SK-N-SH (cell line): ENCODE data around the gene MEAK7. TPM values are rescaled to one million over a fixed set of nuclear protein-coding genes. Genes with fewer than 3 reads are reported as not detected.

ENCODE experiments used
- CTCF ChIA-PET: fragments of 300-600, 350-600 bp; formaldehyde crosslinking; extraction: SDS; loops from one replicate; lab custom pipeline; 2021; lab: Yijun Ruan, JAX
- POLR2A ChIA-PET: fragments of 350-600 bp; sonication (Branson Sonifier 250); formaldehyde crosslinking; extraction: SDS; loops from one replicate; lab custom pipeline; 2020; ENCODE audit warnings: antibody characterized with exemption, inconsistent platforms; lab: Yijun Ruan, JAX
- DNase-seq: peaks from one replicate; pipeline ENCODE4 v3.0.0; 2012
- H2AFZ ChIP-seq: fragments of 200-600 bp; sonication (generic); 2 replicates; pipeline ENCODE4 v1.8.1; 2016; ENCODE audit warnings: antibody characterized with exemption, mild to moderate bottlenecking, low read depth
- H3F3A ChIP-seq: fragments of 200-600 bp; sonication (generic); replicated peaks from 2 replicates; pipeline ENCODE3; 2016; ENCODE audit warnings: antibody characterized with exemption, mild to moderate bottlenecking; ENCODE audit not compliant: insufficient read depth
- H3K27ac ChIP-seq, 2 experiments: fragments of 200-500 bp in 1 of 2; fragments of 200-600 bp in 1 of 2; sonication (Bioruptor generic) in 1 of 2; sonication (generic), shearing (Covaris generic) in 1 of 2; 2 replicates each; pipeline versions ENCODE4 v1.5.1 to v1.6.1; 2014 to 2016; ENCODE audit warnings: low read depth in 2 of 2, inconsistent platforms in 1 of 2, low read length in 1 of 2, mild to moderate bottlenecking in 1 of 2, mixed read lengths in 1 of 2
- H3K27me3 ChIP-seq: fragments of 200-600 bp; sonication (generic), shearing (Covaris generic); 2 replicates; pipeline ENCODE4 v1.6.1; 2016; ENCODE audit warnings: mixed run types; ENCODE audit not compliant: insufficient read depth
- H3K36me3 ChIP-seq, 2 experiments: fragments of 200-500 bp in 1 of 2; fragments of 200-600 bp in 1 of 2; sonication (Bioruptor generic) in 1 of 2; sonication (generic) in 1 of 2; replicated peaks in 1 of 2; 2 replicates each; pipeline versions ENCODE3 to v1.5.1; 2014 to 2016; ENCODE audit warnings: low read length in 1 of 2, mild to moderate bottlenecking in 1 of 2; ENCODE audit not compliant: insufficient read depth in 2 of 2, control insufficient read depth in 1 of 2
- H3K4me1 ChIP-seq, 2 experiments: fragments of 200-500 bp in 1 of 2; fragments of 200-600 bp in 1 of 2; sonication (Bioruptor generic) in 1 of 2; sonication (generic), shearing (Covaris generic) in 1 of 2; 2 replicates each; pipeline versions ENCODE4 v1.5.1 to v1.6.1; 2014 to 2016; ENCODE audit warnings: low read depth in 1 of 2, low read length in 1 of 2, mixed run types in 1 of 2; ENCODE audit not compliant: insufficient read depth in 2 of 2, control insufficient read depth in 1 of 2
- H3K4me2 ChIP-seq: fragments of 200-600 bp; sonication (generic), shearing (Covaris generic); 2 replicates; pipeline ENCODE4 v1.6.1; 2017; ENCODE audit warnings: mixed run types
- H3K4me3 ChIP-seq, 2 experiments: fragments of 200-500 bp in 1 of 2; fragments of 200-600 bp in 1 of 2; sonication (Bioruptor generic) in 1 of 2; sonication (generic), shearing (Covaris generic) in 1 of 2; 2 replicates each; pipeline versions ENCODE4 v1.5.1 to v1.8.1; 2014 to 2016; ENCODE audit warnings: low read depth in 2 of 2, inconsistent platforms in 1 of 2, low read length in 1 of 2, mild to moderate bottlenecking in 1 of 2, mixed read lengths in 1 of 2, moderate library complexity in 1 of 2
- H3K79me2 ChIP-seq: fragments of 200-600 bp; sonication (generic); 2 replicates; pipeline ENCODE4 v1.8.1; 2017; ENCODE audit warnings: mild to moderate bottlenecking; ENCODE audit not compliant: insufficient read depth
- H3K9ac ChIP-seq: fragments of 200-600 bp; sonication (generic); 2 replicates; pipeline ENCODE4 v1.6.1; 2017; ENCODE audit warnings: mixed run types
- H3K9me2 ChIP-seq: fragments of 200-600 bp; sonication (generic); 2 replicates; pipeline ENCODE4 v1.6.1; 2017; ENCODE audit warnings: mixed run types
- H3K9me3 ChIP-seq: fragments of 200-600 bp; sonication (generic); 2 replicates; pipeline ENCODE4 v1.6.1; 2017; ENCODE audit warnings: mixed run types, mild to moderate bottlenecking, moderate library complexity
- H4K20me1 ChIP-seq: fragments of 200-600 bp; sonication (generic); 2 replicates; pipeline ENCODE4 v1.6.1; 2017; ENCODE audit warnings: mild to moderate bottlenecking, mixed run types; ENCODE audit not compliant: insufficient read depth
- CHD2 ChIP-seq: fragments of 150-350 bp; IDR thresholded peaks from 2 replicates; pipeline ENCODE4 v1.6.1; 2018; ENCODE audit warnings: low read length; ENCODE audit not compliant: partially characterized antibody
- EP300 ChIP-seq, 2 experiments: IDR thresholded peaks; 2 replicates each; pipeline versions ENCODE4 v1.4.0 to v1.6.1; 2012; ENCODE audit warnings: borderline replicate concordance in 1 of 2, low read depth in 1 of 2, low read length in 1 of 2
- EZH2phosphoT487 ChIP-seq: fragments of 200-600 bp; sonication (generic); IDR thresholded peaks from 2 replicates; pipeline ENCODE4 v1.6.1; 2017; ENCODE audit warnings: low read depth, mixed run types, mild to moderate bottlenecking, antibody characterized with exemption, moderate library complexity, borderline replicate concordance
- FOSL2 ChIP-seq: IDR thresholded peaks from 2 replicates; pipeline ENCODE4 v1.4.0; 2012; ENCODE audit warnings: low read depth, mild to moderate bottlenecking, moderate library complexity, borderline replicate concordance
- FOXJ3 ChIP-seq: sonication (generic); formaldehyde crosslinking; IDR thresholded peaks from 2 replicates; pipeline ENCODE4 v1.5.1; 2020; ENCODE audit warnings: mild to moderate bottlenecking, missing genetic modification reagents
- GABPA ChIP-seq: IDR thresholded peaks from 2 replicates; pipeline ENCODE4 v1.4.0; 2012; ENCODE audit warnings: low read depth, mild to moderate bottlenecking
- JUND ChIP-seq: IDR thresholded peaks from 2 replicates; pipeline ENCODE4 v1.4.0; 2012
- MEF2A ChIP-seq: IDR thresholded peaks from 2 replicates; pipeline ENCODE4 v1.4.0; 2012; ENCODE audit warnings: low read depth, borderline replicate concordance
- NFIC ChIP-seq: IDR thresholded peaks from 2 replicates; pipeline ENCODE4 v1.4.0; 2012; ENCODE audit warnings: borderline replicate concordance
- NRF1 ChIP-seq: IDR thresholded peaks from 2 replicates; pipeline ENCODE4 v1.6.1; 2012; ENCODE audit warnings: low read depth, mild to moderate bottlenecking, low read length
- PBX3 ChIP-seq: IDR thresholded peaks from 2 replicates; pipeline ENCODE4; 2012
- RCOR1 ChIP-seq: fragments of 150-350 bp; IDR thresholded peaks from 2 replicates; pipeline ENCODE4 v1.6.1; 2017; ENCODE audit warnings: antibody characterized with exemption, low read length
- RFX5 ChIP-seq: IDR thresholded peaks from 2 replicates; pipeline ENCODE4 v1.6.1; 2012; ENCODE audit warnings: mild to moderate bottlenecking, improper control_type of control experiment, low read length
- RXRA ChIP-seq: IDR thresholded peaks from 2 replicates; pipeline ENCODE4 v1.4.0; 2012; ENCODE audit warnings: low read depth, mild to moderate bottlenecking, borderline replicate concordance
- SIN3A ChIP-seq: IDR thresholded peaks from 2 replicates; pipeline ENCODE4 v1.6.1; 2012; ENCODE audit warnings: low read depth, mild to moderate bottlenecking, low read length, moderate library complexity, borderline replicate concordance
- SMC3 ChIP-seq: IDR thresholded peaks from 2 replicates; pipeline ENCODE4 v1.6.1; 2012; ENCODE audit warnings: low read depth, low read length, improper control_type of control experiment
- TAF1 ChIP-seq: IDR thresholded peaks from 2 replicates; pipeline ENCODE4 v1.6.1; 2012; ENCODE audit warnings: low read depth, mild to moderate bottlenecking, low read length, moderate library complexity, borderline replicate concordance
- TCF12 ChIP-seq: IDR thresholded peaks from 2 replicates; pipeline ENCODE4 v1.4.0; 2012
- TEAD4 ChIP-seq: IDR thresholded peaks from 2 replicates; pipeline ENCODE4 v1.4.0; 2012; ENCODE audit warnings: mild to moderate bottlenecking, borderline replicate concordance; ENCODE audit not compliant: insufficient read depth
- USF2 ChIP-seq: fragments of 150-350 bp; IDR thresholded peaks from 2 replicates; pipeline ENCODE4 v1.6.1; 2017; ENCODE audit warnings: antibody characterized with exemption, low read length, low read depth, borderline replicate concordance
- YY1 ChIP-seq: IDR thresholded peaks from 2 replicates; pipeline ENCODE4 v1.4.0; 2012; ENCODE audit warnings: low read depth, mild to moderate bottlenecking
- WGBS: methylation state at CpG from one replicate; pipeline ENCODE4 v1.1.6; 2017; ENCODE audit warnings: low lambda C conversion rate; 5-methylcytosine and 5-hydroxymethylcytosine counted together
- polyA plus RNA-seq, 3 experiments: library from polyadenylated mRNA; depleted of rRNA; stranded (reverse); fragments of >200 nt; gene quantifications; 2 replicates each; pipeline ENCODE4 v1.2.3, GENCODE V29; 2012
- TF ChIP-seq, protein P1 (sequence below): fragments of 150-350 bp; IDR thresholded peaks from 2 replicates; pipeline ENCODE4 v1.6.1; 2016; ENCODE audit warnings: mild to moderate bottlenecking, low read depth, low read length

MEAK7 gene
- polyA plus RNA-seq, 1 of the 3 experiments (the other 2 are of a cell fraction) = 11.9 TPM

- H3K4me2 ChIP-seq = peak overlapping the region; percentile 58
- H3K36me3 ChIP-seq = no peaks in the 10 kb centered on the region
- H3K27me3 ChIP-seq = no peaks in the 10 kb centered on the region
- POLR2A ChIA-PET = no interaction called here
- H4K20me1 ChIP-seq = no peaks in the 10 kb centered on the region
- CTCF ChIA-PET = interaction anchor here (0.6 to 1.4 kb wide), 4 partner anchors 22 to 90 kb away, joined by 3 to 6 read pairs (median 4); no protein-coding TSS in a partner anchor
- no peak for TF ChIP-seq EP300 (IDR thresholded peaks at IDR 0.05; ENCODE audit: borderline replicate concordance in 1 of 2, low read depth in 1 of 2, low read length in 1 of 2)
- TF ChIP-seq TCF12 = no peak
- no peak for TF ChIP-seq EZH2phosphoT487
- TF ChIP-seq, protein P1, sequence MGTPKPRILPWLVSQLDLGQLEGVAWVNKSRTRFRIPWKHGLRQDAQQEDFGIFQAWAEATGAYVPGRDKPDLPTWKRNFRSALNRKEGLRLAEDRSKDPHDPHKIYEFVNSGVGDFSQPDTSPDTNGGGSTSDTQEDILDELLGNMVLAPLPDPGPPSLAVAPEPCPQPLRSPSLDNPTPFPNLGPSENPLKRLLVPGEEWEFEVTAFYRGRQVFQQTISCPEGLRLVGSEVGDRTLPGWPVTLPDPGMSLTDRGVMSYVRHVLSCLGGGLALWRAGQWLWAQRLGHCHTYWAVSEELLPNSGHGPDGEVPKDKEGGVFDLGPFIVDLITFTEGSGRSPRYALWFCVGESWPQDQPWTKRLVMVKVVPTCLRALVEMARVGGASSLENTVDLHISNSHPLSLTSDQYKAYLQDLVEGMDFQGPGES = no peak
- TF ChIP-seq YY1 = no peak
- no peak for TF ChIP-seq TAF1
- TF ChIP-seq TEAD4 = no peak
- no peak for TF ChIP-seq GABPA
- TF ChIP-seq MEF2A = no peak
- TF ChIP-seq RCOR1 = no peak
- TF ChIP-seq RXRA = no peak
- no peak for TF ChIP-seq USF2
- TF ChIP-seq NRF1 = no peak
- TF ChIP-seq CHD2 = no peak
- no peak for TF ChIP-seq JUND
- TF ChIP-seq RFX5 = no peak
- H3K9ac ChIP-seq = peak overlapping the region; percentile 27; the same call in 1 of the 2 replicates
- DNase-seq = no peak
- peaks cover 3 to 16% of the 10 kb centered on the region in 2 experiments; a peak in 3 of 4 replicates for H3K4me1 ChIP-seq
- H3F3A ChIP-seq = peaks cover 34% of the 10 kb centered on the region
- peak overlapping the region; percentile 72 to 77; a peak in 3 of 4 replicates for H3K27ac ChIP-seq
- H3K79me2 ChIP-seq = no peaks in the 10 kb centered on the region
- 0 out of 2 replicates have a peak overlapping the region, but pooled peaks have one; percentile 75 for H2AFZ ChIP-seq
- WGBS = 88% methylated on average over 10 of the region's 11 CpGs
- H3K9me2 ChIP-seq = no peaks in the 10 kb centered on the region
- no peaks in the 10 kb centered on the region for H3K9me3 ChIP-seq
- no peak overlapping the region for H3K4me3 ChIP-seq
These were observed 28.5 kb upstream of the MEAK7 start for GRCh38 chr16:84532855-84533486.

- no peak for DNase-seq
- Histone ChIP-seq H3K4me3 (no peak overlapping the region), H3K9me3 (no peaks in the 10 kb centered on the region), H3K4me2 (peak overlapping the region; percentile 58), H4K20me1 (no peaks in the 10 kb centered on the region), H3K79me2 (no peaks in the 10 kb centered on the region), H3K36me3 (no peaks in the 10 kb centered on the region), H2AFZ (peak overlapping the region; percentile 75; the same call in 1 of the 2 replicates), H3K9ac (peak overlapping the region; percentile 27; the same call in 1 of the 2 replicates), H3K4me1 (peaks cover 3 to 16% of the 10 kb centered on the region in 2 experiments; a peak in 3 of 4 replicates), H3F3A (peaks cover 32% of the 10 kb centered on the region), H3K27me3 (no peaks in the 10 kb centered on the region), H3K27ac (peak overlapping the region; percentile 72 to 77; a peak in 3 of 4 replicates), H3K9me2 (no peaks in the 10 kb centered on the region)
- CTCF ChIA-PET = interaction anchor here (0.6 to 0.8 kb wide), 2 partner anchors 39 to 90 kb away, joined by 3 to 4 read pairs; no protein-coding TSS in a partner anchor
- POLR2A ChIA-PET = no interaction called here
- 4% methylated on average over 10 of the region's 10 CpGs for WGBS
- TF ChIP-seq PBX3 (peak; percentile 19; the same call in 1 of the 2 replicates), FOXJ3 (CRISPR knock-in tag) (no peak), RXRA (peak; percentile 85), TCF12 (peak; percentile 66), NFIC (peak; percentile 80), SIN3A (no peak), SMC3 (no peak), NRF1 (no peak), FOSL2 (peak; percentile 45; the same call in 1 of the 2 replicates)
These were observed 27.8 kb upstream of the MEAK7 start for GRCh38 chr16:84532291-84532724.
